SKM-1 (cell line): ENCODE results near the gene CATSPERB.

ENCODE experiments used
- DNase-seq: peaks from one replicate; lab custom pipeline; 2025; ENCODE audit not compliant: unreplicated experiment; lab: John Stamatoyannopoulos, UW

CATSPERB gene, protein sequence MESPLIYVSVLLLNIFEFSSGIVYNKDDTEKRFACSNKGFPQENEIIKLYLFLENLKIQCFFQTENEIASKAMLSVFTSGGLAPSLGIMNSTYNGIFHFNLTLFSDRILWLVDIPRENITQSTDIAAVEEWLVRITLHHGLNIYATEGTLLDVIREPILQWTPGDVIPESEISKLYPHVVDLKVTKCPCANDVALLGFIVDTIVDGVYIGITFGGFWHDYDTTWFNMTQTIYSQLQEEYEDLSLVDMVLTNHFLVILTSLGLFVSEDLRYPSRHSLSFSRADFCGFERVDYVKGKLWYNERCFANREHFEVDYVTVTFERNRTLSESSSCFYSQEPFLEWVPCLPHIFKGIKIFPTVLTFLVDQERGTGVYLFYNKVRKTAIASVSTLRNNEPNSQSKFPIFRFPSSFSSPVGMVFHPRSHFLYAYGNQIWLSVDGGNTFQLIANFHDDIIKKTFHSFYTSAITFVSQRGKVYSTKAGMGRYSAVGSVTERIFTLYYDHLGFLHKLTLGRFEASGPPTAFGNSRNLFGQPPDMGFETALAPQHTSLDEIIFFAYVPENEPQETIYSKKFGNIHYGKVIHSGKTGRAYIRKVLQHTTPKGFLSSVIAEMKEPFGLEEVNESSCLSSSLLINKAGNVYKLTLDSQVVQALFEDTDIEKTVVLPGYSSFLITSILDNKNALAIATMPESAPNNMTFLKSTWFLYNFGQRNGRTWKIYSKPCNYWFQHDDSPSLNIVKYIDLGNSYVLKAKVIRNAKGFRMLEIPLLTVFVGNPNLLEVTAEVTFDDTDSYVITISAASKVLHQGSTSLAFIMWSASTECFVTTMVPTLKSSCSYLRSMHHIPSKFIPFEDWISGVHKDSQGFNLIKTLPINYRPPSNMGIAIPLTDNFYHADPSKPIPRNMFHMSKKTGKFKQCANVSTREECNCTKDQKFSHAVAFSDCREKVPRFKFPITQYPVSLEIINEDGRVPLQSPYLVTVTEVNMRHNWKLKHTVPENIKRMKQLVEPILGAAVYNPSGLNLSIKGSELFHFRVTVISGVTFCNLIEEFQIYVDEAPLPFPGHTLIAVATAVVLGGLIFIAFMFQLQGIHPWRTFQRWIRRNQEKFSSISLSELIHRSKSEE

DNA sequence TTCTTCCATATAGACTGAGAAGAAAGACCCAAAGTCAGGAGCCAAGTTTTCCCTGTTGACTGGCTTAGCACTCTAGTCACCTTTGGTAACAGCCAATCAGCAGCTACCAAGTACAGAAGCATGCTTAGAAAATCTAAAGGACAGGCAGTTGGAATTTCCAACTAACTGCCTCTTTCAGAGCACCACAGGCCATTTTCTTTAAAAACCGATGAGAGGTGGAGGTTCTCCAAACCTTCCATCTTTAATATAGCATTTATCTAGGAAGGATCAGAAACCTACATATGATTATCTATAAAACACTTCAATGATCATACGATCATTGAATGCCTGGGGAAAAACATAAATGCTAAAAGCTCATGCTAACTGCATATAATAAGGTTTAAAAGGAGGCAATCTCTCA lies at the start of gene CATSPERB:
CATSPERB (minus strand) TSS at position 101 of the 400 bp plus-strand sequence. CDS start 2,607 bp downstream, outside the sequence.
- DNase-seq = no peak

GRCh38 chr14:91780452-91780851 lies 48.6 kb upstream of the CATSPERB start:
- no peak for DNase-seq

GRCh38 chr14:91778217-91778616 lies 46.3 kb upstream of the CATSPERB start:
- DNase-seq = no peak

GRCh38 chr14:91774140-91775096 lies 42.5 kb upstream of the CATSPERB start:
- no peak for DNase-seq

DNA sequence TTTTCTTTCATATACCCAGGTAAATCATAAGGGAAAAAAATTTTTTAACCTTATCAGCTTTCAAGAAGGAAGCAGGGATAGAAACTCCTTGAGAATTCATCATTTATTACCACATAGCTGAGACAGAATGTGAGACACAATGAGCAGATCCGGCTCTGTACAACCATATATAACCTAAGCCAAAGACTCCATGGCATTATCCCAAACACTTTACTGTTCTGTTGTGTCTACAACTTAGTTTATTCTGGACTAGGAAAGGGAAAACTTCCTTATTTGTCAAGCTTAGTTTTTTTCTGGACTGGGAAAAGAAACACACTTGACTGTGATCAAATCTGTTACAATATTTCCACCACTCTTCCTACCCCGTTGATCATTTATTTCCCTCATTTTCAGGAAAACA lies 38.3 kb upstream of the CATSPERB start:
- no peak for DNase-seq

- DNase-seq = no peak
Measured at GRCh38 chr14:91755570-91756295, 23.8 kb upstream of the CATSPERB start.

- DNase-seq = no peak
Measured at GRCh38 chr14:91754819-91755218, 22.9 kb upstream of the CATSPERB start.

GRCh38 chr14:91754185-91754584 lies 22.3 kb upstream of the CATSPERB start:
- no peak for DNase-seq

GRCh38 chr14:91753501-91754128 lies 21.7 kb upstream of the CATSPERB start:
- no peak for DNase-seq

- DNase-seq = no peak
Measured at GRCh38 chr14:91752961-91753360, 21.1 kb upstream of the CATSPERB start.

DNA sequence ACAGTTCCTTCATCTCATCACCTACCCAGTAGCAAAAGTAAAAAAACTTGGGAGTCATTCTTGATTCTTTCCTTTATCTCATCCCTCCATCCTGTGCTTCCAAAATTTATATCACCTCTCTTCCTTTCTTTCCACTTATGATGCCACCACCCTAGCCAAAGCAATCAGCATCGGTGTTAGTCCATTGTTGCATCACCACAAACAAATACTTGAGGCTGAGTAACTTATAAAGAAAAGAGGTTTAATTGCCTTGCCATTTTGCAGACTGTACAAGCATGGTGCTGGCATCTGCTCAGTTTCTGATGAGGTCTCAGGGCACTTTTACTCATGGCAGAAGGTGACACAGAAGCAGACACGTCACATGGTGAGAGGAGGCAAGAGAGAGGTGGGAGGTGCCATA lies 19.8 kb upstream of the CATSPERB start:
- DNase-seq = no peak

DNA sequence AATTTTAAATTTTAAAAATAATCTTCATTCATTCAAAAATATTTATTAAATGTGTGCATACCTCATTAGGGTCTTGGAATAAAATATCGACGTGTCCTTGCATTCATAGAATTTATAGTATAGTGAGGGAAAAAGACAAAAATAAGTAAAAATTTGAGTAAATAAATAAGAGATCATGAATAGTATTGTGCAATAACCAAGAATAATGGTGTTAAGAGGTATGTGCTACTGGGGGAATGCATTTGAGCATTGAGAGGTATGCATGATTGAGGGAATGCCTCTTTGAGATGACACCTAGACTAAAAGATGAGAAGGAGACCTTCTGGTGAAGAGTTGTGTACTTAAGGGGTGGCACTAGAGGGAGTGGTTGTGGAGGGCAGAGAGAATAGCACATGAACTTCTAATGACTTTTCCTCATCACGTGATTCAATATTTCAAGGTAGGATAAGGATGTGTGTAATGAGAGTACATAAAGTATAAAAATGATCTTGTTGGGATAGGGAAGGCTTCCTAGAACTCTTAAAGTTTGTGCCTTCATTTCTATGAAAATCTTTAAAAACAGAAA lies 18.8 kb upstream of the CATSPERB start:
- DNase-seq = no peak

- DNase-seq = no peak
Measured at GRCh38 chr14:91749868-91750267, 18.0 kb upstream of the CATSPERB start.

DNA sequence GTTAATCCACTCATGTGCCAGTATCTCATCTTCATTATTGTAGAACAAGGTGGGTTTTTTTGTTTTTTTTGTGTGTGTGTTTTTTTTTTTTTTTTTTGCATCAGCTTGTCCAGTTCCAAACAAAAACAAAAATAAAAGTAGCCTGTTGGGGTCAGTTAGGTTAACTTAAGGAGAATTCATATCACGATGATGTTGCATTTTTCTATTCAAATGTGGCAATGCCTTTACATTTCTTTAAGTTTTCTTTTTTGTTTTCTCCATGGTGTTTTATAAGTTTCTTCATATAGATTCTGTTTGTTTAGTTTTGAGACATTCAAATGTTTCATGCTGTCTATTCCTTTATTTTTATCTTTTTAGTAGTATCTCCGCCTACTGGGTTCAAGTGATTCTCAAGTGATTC lies 16.2 kb upstream of the CATSPERB start:
- DNase-seq = no peak

GRCh38 chr14:91745344-91745743 lies 13.5 kb upstream of the CATSPERB start:
- no peak for DNase-seq

DNA sequence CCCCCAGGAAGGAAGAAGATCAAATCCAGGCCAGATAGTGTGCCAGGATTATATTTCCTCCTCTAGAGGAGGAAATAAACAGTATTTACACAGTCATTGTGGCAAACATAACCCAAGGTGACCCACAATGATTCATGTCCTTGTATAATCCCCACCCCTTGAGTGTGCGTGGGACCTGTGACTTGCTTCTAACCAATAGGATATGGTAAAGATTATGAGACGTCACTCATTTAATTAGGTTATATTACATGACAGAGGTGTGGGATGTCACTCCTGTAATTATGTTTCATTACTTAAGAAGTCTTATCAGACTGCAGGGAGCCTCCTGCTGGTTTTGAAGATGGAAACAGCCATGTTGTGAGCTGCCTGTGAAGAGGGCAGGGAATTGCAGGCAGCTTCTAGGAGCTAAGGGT lies 12.2 kb upstream of the CATSPERB start:
- no peak for DNase-seq

- no peak for DNase-seq
Measured at GRCh38 chr14:91743305-91743653, 11.4 kb upstream of the CATSPERB start.

GRCh38 chr14:91742621-91743304 lies 10.9 kb upstream of the CATSPERB start:
- DNase-seq = no peak
